ENCODE data around the gene KLK12.

The KLK12 gene

GRCh38 chr19:50981587-50982146 lies 53.1 kb downstream of the KLK12 start:
- no peak for DNase-seq (ENCODE audit: low spot score)

- DNase-seq (ENCODE audit: low spot score): no peak
Measured at GRCh38 chr19:50980208-50980607, 54.6 kb downstream of the KLK12 start.

DNA sequence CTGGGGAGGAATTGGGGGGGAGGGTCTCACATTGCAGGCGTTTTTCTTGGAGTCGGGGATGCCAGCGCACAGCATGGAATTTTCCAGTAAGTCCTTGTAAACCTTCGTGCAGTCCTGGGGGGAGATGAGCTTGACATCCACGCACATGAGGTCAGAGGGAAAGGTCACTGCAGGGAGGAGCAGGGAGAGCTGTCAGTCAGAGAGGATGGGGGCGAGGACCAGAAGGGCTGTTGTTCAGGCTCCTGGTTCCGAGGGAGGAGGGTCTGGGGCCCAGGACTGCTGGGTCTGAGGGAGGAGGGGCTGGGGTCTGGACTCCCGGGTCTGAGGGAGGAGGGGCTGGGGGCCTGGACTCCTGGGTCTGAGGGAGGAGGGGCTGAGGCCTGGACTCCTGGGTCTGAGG lies 55.0 kb downstream of the KLK12 start:
- DNase-seq (ENCODE audit: low spot score): no peak

Measured in pons (tissue), 1 donor.